HUDEP-2 (cell line): ENCODE measurements around the gene BACH2.
A peak's percentile ranks its signal among the peaks of the same experiment; 100 is the strongest.

ENCODE experiments used
- DNase-seq, 76 experiments: peaks; one replicate each; lab custom pipeline; 2025; ENCODE audit not compliant: unreplicated experiment in 76 of 76; lab: John Stamatoyannopoulos, UW

The BACH2 gene

DNA sequence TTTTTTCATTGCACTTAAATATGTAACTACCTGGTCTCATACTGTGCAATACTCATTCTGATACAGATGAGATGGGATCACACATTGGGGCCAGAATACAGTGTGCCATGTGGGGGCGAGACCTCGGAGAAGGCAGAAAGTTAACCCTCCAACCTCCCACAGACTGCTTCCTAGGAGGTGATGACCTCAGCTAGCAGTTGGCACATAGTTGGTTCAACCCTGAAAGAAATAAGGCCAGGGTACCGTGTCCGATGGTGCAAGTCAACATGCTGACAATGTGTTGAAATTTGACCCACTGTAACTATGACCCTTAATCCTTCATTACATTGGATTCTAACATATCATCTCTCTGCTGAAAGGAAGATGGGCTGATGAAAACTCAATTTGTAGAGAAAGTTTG lies 340.5 kb downstream of the BACH2 start:
- DNase-seq = no peak

DNA sequence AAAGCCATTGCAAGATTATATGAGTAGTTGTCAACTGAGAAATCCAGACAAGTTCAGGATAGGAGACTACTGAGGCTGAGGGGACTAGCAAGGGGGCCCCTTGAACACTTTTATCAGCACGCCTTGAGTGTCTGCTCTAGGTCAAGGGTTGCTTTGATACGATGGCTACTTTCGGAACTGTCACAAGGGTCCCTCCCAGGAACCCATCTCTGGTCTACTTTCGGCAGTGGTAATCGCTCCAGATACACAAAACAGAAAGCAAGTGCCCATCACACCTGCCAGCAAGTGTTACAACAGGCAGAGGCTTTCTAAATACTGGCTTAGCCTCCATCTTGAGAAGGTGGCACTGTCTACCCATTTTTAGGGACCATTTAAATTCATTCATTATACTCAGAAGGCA lies 341.3 kb downstream of the BACH2 start:
- no peak for DNase-seq

DNA sequence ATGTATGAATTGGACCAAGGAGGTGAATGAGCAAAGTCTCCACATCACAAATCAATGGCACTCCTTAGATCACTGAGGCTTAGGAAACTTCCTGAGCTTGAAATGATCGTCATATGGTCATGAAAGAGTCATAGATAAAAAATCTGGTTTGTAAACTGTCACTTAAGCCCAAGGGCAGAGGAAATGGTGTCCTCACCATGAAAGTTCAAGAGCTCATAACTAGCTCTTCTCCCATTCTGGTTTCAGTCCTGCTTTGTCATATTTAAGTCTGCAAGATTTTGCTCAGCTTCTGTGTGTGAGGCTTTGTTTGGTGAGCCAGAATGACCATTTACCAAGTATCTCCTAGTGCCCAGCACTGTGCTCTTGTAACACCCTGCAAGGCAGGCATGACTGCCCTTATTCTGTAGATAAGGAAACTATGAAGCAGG lies 341.9 kb downstream of the BACH2 start:
- no peak for DNase-seq

DNA sequence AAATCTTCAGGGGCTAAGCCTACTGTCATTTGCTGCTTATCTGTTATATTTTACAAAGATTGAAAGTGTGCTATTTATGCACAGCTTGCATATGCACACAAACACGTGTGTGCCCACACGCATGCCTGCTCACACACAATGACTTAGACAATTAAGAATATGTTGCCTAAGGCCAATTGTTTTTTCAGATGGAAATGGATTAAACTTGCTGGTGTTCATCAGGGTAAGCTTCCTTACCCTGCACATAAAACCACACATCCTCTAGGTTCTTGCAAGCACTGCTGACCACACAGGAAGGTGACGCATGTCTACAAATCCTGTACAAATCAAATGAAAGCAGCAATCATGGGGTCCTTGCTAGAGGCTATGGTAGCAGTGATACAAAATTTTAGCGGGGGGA lies 344.0 kb downstream of the BACH2 start:
- no peak for DNase-seq

DNA sequence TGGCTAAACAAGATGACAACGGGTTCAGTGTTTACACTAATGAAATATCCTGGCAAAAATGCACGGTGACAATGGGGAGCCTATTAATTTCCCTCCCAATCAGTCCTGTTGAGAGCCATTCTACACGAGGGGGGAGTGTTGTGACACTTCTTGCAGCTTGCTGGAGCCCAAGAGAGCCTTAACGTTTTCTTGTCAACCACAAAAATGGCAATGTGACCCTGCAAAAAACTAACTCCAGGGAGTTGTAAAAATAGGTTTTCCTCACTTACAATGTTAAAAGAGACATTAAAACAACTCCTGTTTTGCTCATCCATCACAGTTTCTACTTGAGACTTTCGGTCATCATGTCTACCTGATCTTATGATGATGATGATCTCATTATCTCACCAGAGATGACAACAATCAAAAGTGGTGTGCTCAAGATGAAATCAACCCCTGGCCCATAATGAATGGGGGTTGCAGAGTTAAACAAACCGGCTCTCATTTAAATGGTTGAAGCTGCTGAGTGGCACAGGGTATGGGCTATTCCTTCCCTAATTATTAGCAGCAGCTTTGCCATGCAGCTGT lies 344.5 kb downstream of the BACH2 start:
- no peak for DNase-seq

DNA sequence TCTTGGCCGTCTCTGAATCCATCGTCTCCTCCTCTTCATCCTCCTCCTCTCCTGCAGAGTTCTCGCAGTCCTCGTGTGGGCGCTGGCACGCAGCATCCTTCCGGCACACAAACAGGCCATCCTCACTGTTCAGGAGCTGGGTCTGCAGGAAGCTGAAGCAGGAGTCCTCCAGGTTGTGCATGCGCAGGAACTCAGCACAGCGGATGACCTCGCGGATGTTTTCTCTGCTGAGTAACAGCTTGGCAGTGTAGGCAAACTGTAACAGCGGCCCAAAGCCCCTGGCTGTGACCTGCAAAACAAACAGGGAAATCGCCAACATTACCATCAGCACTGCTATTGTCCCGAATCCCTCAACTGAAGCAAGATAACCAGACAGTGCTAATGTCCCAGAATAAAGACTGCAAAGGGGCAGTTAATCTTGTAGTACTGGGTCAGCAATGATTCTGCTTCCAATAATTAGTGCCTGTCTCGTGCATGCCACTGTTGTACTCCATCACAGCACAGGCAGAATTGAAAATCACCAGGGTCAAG lies 345.0 kb downstream of the BACH2 start:
- DNase-seq = no peak

DNA sequence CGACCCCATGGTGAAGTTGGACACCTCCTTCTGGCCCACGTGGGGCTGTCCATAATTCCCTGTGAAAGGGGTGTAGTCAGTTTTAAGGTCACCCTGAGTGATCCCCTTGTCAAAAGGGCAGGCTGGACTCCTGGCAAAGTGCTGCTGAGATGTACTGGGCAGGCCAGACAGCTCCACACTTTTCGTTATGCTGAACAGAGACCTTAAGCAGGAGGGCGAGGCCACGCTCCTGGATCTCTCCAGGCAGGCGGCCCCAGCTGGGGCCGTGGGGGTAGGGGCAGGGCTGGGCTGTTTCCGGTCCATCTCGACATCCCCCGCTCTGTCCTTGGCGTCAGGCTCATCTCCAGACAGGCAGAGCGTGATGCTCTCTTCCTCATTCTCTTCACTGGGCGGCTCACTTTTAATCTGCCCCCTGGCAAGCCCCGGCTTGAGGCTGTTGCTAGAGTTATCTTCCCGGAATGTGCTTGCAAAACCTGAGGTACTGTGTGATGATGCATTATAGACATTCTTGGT lies 345.7 kb downstream of the BACH2 start:
- DNase-seq = no peak

DNA sequence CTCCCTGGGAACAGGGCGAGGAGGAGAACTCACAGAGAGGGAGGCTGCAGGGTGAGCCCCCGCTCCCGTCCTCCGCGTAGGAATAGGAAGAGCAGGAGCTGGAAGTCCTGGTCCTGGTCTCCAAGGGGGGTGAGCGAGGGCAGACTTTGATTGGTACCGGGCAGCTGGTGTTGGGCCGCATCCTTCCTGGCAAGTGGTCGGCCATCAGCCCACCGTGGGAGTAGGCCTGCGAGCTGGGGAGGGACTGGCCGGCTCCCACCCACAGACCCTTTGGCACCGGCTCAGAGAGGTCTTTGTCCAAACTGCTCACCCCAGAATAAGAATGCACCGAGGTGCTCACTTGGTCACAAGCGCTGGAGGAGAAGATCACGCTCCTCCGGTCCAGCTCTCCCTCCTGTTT lies 346.2 kb downstream of the BACH2 start:
- DNase-seq = no peak

DNA sequence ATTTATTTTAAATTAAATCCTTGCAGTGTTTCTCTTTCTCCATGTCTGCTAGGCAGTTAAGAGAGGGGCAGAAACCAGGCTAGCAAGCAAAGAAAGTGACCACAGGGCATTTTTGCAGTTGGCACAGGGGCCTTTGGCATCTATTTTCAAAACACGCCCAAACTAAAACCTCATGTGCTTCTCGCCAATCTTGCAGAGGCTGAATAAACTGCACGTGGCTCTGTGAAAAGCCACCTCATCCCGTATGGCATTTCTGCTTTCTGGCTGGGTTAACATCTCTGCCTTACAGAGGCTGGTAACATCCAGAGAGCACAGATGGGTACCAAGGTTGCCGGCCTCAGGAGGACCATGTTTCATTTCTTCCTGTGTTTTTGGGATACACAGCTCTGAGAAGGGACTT lies 347.8 kb downstream of the BACH2 start:
- DNase-seq = no peak

DNA sequence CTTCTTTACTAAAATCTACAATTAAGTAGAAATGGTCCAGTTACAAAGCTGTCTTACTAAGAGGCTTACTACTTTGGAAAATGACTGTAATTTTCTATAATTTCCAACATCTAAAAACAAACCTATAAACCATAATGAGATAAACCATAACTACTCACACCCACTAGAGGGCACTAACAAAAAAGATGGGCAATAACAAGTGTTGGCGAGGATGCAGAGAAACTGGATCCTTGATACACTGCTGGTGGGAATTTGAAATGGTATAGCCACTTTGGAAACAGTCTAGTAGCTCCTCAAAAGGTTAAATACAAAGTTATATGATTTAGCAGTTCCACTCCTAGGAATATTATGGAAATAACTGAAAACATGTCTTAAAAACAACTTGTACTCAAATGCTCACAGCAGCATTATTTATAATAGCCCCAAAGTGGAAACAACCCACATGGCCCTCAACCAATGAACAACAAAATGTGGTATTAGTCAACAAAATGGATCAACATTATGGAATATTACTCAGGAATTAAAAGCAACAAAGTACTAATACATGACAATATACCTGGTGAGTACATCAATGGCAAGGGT lies 351.7 kb downstream of the BACH2 start:
- peak in 1 of 76 experiments; percentile 2 for DNase-seq

DNA sequence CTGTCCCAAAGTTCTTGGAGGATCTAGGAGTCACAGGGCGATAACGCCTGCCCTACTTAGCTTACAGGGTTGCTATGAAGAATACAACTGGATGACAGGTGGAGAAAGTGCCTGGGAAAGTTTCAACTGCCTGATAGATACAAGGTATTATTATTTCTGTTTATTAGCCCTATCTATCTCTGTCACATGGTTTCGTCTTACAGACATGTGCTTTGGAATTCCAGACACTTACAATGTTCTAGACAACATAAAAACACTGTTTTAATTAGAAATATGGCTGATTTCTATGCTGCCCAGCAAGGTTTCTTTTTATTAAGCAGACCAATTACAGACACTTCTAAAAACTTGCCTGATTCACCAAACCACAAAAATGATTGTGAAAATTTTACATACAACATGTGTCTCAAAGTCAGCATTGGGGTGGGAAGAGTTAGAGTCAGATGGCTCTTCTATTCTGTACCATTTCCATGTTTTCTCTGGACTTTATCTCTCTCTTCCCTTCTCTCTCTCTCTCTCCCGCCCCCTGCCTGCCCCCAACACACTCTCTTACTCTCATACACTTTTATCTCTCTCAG lies 352.4 kb downstream of the BACH2 start:
- DNase-seq = no peak

DNA sequence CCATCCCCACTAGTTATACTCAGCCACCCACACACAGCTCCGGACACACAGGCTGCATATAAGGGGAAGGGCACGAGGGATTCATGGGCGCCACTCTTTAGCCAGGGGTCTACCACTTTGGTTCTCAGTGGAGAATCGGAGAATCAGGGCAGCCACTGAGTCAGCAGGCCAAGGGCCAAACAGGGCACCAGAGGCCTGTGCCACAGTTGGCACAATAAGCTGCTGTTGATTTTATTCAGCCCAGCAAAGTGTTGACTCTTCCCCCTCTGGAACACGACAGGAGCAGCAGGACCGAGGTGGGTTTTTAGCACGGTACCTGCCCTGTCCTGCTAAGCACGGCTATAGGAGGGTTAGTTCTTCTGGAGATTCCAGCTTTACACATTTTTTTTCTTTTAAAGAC lies 354.0 kb downstream of the BACH2 start:
- no peak for DNase-seq

DNA sequence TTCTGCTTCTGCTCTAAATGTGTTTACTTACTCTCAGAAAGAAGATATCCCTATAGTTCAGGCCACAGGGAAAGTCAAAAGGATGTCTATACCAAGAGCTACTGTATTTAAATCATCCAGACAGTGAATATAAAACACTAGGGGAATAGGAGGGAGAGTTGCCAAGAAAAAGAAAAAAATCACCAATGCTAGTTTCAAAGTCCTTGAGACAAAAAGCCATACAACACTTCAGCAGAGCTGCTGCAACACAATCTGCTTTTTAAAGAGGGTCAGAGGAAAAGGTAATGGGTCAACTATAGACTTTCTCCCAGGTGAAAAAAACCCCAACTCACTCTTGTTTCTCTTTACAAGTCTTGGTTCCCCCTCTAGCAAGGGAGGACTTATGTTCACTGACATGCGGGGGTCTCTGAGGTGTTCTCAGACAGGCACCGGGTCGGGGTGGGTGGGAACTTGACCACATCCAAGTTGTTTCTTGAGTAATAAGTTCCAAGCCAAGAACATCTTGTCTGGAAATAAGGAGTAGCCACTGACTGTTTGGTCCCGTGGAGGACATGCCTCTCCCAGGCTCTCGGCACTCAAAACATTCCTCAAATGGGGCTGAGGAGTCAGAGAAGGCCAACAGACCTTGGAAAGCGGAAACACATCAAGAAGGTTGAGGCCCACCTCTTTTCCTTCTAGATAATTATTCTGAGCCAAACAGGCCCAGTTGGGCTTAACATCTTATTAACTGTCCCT lies 354.7 kb downstream of the BACH2 start:
- DNase-seq = no peak

DNA sequence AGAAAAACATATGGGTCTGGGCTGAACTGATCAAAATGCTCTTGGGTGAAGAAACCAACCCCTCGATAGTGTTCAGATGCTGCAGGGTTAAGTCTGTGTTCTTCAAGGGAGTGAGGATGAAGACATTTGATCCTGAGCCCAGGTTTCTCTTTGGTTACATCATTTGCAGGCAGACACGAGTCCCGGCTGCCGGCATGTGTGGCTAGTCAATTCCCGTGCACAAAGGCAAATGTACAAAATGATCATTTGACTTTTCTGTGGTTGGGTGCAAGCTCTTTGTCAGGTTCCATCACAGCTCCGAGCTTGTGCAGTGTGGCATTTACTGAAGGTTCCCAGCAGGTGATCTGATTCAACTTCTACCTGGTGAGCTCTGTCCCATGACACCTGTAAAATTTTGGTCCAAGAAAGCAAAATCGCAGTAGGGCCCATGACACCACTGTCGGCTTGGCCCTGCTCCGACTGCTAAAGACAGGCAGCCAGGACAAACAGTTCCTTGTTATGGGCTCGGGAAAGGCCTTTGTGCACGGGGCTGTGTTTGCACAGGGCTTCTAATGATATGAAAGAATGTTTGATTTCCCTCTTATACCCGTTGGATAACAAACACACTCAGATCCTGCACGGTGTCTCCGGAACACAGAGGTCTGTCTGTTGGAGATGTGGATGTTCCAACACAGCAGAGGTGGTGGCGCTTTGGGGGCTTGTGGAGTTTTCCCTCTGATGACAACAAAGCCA lies 355.4 kb downstream of the BACH2 start:
- no peak for DNase-seq

DNA sequence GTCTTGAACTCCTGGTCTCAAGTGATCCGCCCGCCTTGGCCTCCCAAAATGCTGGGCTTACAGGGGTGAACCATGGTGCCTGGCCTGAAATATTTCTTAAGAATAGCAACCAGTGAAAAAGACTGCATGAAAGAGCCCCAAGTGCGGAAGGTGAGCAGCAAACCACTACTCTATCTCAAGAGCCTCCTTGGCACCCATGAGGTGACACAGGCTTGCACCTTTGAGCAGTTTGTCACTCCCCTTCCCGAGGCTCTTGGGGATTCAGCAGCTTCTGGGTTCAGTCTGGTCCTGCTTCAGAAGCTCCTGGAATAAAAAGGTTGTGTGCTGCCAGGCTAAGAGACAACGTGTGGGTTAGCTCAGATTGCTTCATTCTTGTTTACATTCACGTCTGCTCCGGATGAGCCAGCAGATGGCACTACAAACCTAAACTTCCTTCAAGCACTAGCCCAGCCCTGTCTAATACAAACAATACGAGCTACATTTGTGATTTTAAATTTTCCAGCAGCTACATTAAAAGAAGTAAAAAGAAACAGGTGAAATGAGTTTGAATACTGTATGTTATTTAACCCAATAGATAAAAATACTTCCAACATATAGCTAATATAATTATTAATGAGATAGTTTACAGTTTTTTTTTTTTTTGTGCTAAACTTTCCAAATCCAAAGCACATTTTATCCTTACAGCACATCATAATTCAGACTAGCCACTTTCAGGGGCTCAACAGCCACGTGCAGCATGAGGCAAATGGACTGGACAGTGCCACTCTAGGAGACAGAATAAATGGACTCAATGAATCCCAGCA lies 356.2 kb downstream of the BACH2 start:
- DNase-seq = peak in 57 of 76 experiments; percentile 5 to 75 (median 36)

DNA sequence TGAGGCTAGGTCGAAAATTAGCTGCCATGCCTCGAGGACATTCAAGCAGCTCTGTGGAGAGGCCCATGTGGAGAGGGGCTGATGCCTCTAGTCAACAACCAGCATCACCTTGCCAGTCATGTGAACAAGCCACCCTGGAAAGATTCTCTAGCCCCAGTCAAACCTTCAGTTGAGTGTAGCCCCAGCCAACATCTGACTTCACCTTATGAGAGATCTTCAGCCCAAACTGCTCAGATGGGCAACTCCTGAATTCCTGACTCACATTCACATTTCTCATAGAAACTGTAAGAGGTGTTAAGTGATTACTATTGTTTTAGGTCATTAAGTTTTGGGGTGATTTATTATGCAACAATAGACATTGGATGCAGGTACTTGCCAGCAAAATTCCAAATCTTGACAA lies 357.5 kb downstream of the BACH2 start:
- no peak for DNase-seq

DNA sequence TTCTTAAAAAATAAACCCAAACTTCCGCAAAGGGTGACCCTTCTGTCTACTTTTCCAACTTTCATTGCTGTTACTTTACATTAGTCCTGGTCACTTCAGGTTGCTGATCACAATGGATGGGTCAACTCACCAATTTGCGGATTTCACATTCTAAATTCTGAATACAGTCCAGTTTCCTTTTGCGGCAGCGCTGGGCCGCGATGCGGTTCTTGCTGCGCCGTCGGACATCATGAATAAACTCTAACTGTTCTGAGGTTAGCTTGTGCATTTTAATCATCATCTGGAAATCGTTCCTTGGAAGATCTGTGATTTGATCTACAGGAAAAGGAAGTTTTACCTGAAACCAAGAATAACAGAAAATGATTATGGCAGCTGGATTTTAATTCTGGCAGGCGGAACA lies 358.6 kb downstream of the BACH2 start:
- no peak for DNase-seq

DNA sequence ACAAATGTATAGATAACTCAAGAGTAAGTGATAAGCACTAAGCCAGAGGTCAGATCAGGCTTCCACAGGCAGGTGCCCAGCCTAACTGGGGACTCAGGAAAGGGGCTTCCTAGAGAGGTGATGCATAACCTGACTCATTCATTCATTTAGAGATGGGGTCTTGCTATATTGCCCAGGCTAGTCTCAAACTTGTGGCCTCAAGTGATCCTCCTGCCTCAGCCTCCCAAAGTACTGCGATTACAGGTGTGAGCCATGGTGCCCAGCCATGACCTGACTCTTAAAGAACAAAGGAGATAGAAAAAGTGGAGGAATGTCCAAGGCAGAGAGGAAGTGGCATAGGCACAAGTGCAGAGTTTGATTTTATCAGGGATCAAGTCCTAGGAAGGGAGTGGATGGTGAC lies 360.5 kb downstream of the BACH2 start:
- DNase-seq = no peak

DNA sequence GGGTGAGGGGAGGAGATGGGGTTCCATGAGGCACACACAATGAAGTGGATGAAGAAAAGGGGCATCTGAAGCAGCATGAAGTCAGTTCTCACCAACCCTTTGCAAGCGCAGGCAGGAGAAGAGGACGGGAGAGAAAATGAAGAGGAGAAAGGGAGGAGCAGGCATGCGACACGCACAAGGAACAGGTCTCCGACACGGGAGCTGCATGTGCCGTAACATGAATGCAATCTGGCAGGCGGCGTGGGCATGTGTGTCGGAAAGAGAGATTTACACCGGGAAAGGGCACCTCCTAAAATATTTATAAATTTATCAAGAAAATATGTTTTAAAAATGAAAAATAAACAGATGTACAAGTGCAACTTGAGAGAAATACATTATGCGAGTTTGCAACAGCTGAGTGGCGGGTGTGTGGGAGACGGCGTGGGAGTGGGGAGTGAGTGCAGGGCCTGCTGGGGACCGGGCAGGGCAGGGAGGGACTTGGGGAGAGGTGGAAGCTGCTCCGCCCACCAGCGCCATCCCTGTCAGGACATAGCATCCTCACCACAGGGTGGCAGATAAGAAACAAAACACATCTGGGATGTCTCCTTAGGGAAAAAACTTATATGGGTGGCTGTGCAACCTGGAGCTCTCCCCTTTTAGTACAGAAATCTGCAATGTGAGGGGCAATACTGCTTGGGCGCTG lies 361.8 kb downstream of the BACH2 start:
- DNase-seq = no peak
